HG03066 (cell line): Measurements from ENCODE around the gene MAGI2.

Source experiments
- ATAC-seq: cut with Tn5 transposase; IDR thresholded peaks from one replicate; pipeline ENCODE4 v1.9.1; 2021; ENCODE audit warnings: low read depth; ENCODE audit not compliant: unreplicated experiment

MAGI2 gene

DNA sequence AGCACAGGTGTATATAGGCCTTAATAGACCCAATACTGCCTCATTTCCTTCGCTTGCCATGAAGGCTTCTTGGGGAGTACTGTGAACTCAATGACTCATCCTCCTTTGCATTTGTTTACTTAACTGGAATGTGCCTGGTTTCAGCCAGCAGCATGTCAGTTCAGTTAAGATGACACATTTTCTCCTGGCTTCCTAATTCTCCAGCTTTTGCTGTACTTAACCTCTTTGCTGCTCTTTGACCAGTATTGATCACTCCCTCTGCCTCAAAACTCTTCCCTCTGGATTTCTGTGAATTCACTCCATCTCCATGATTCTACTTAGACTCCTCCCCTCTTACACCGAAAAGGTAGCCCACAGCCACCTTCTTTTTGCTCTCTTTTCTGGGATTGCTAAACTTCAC, 135.7 kb downstream of the MAGI2 start:
- no peak for ATAC-seq

DNA sequence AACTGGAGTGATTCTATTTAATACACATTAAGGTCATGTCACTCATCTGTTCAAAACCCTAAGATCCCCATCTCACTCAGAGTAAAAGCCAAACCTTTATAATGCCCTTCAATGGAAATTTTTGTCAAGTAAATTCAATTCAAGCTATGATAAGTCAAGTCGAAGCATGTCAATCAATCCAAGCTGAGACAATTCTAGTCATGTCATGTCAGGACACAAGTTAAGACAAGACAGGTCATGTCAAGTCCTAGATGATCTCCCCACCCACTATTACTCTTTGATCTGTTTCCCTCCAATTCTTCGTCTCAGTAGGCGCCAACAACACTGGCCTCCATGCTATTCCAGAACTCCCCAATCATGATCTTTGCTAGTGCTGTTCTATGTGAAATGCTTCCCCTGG, 141.4 kb downstream of the MAGI2 start:
- ATAC-seq = no peak

DNA sequence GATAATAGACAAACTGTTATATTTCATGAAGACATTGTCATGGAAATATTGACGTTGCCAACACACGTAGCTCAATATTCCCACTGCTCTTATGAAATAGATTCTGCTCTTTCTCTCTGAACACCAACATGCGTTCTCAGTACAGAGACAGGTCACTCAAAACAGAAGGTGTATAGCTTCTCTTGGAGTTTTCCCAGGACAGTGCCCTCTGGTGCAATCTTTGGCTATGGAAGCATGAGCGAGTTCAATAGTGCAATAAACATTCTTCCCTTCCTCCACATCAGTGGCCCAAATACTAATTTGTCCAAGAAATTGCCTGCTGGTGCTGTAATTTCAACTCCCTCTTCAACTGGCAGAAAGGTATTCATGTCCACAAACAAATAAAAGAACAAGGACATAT, 145.3 kb downstream of the MAGI2 start:
- no peak for ATAC-seq

- no peak for ATAC-seq
Observed at GRCh38 chr7:79307376-79307775, 146.1 kb downstream of the MAGI2 start.

DNA sequence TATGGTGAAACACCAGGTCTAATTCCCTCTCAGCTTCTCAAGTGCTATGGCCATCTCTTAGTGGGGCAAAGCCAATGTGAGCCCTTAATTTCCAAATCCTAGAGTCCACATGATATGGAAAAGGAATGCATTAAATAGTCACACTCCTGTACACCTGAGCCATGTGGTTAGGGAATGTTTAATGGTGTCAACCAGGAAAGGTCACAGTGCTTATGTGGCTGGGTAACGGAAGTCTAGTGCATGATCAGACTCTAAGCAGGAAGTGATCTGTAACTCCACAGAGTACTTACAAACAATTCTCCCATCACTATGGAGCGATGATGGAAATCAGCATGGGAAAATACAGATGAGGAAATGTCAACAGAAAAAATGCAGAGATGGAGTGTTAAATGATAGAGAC, 148.8 kb downstream of the MAGI2 start:
- ATAC-seq = no peak

- no peak for ATAC-seq
Observed at GRCh38 chr7:79302293-79302692, 151.2 kb downstream of the MAGI2 start.

DNA sequence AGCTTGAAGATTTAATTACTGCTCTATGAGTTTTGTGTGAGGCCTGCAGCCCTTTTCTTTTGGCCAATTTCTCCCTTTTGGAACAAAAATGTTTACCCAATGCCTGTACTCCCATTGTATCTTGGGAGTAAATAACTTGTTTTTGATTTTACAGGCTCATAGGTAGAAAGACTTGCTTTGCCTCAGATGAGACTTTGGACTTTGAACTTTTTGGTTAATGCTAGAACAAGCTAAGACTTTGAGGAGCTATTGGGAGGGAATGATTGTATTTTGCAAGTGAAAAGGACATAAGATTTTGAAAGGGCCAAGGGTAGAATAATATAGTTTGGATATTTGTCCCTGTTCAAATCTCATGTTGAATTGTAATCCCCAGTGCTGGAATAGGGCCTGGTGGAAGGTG, 152.0 kb downstream of the MAGI2 start:
- no peak for ATAC-seq

- no peak for ATAC-seq
Observed at GRCh38 chr7:79300573-79300972, 152.9 kb downstream of the MAGI2 start.

DNA sequence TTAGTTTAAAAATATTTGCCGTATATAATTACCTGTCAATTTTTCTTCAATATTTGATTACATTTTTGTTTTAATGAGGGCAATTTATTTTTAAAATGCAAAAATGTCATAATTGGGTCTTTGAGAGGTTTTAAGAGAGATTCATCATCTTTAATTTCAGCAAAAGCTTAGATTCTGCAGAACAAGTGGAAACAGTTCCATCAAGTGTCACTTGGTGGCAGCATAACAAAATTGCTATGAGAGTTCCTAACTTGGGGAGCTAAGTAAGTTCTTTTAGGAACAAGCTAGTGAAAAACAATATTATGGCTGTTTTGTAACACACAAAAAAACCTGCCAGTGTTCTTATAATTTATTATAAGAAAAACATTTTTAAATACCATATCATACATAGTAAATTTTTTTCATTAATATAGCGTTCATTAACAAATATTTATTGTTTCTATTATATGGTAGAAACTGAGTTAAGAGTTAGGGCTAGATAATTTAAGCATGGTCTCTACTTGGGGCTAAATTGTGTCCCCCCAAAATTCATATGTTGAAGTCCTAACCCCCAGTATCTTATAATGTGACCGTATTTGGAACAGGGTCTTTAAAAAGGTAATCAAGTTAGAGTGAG, 155.2 kb downstream of the MAGI2 start:
- no peak for ATAC-seq

GRCh38 chr7:79296553-79297320, 156.7 kb downstream of the MAGI2 start:
- ATAC-seq = no peak

DNA sequence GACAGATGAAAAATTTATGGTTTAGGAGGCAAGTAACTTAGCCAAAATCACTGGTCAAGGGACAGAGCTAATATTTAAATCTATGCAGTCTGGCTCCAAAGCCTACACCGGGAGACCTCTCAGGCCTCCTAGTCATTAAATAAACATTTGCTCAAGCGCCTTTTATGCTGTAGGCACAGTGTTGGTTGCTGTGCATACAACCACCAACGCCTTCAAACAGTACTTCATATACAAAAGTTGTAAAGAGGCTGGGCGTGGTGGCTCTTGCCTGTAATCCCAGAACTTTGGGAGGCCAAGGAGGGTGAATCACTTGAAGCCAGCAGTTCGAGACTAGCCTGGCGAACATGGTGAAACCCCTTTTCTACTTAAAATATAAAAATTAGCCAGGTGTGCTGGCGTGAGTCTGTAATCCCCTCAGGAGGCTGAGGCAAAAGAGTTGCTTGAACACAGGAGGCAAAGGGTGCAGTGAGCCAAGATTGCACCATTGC, 159.8 kb downstream of the MAGI2 start:
- ATAC-seq = no peak

DNA sequence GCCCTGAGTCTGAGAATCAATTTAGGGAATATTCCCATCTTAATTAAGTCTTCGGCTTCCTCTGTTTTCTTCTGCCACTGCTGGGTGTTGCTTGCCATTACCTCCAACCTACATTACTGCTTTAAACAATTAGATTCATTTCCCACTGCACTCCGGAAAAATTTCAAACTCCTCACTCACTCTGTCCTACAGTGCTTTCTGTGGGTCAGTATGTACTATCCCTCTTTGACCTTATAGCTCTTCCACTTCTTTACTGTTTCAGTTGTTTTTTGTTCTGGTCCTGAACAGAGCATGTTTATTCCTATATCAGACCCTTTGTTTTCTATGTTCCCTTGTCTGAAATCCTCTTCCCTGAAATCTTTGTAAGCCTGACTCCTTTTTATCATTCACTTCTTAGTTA, 160.6 kb downstream of the MAGI2 start:
- ATAC-seq = no peak

DNA sequence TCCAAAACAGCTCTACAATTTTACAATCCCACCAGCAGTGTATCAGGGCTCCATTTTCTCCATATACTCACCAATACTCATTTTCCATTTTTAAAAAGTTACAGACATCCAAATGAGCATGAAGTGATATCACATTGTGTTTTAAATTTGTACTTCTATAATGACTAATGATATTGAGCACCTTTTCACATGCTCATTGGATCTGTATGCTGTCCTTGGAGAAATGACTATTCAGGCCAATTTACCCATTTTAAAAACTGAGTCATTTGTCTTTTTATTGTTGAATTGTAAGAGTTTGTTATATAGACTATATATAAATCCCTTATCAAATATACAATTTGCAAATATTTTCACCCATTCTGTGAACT, 162.0 kb downstream of the MAGI2 start:
- ATAC-seq = no peak

DNA sequence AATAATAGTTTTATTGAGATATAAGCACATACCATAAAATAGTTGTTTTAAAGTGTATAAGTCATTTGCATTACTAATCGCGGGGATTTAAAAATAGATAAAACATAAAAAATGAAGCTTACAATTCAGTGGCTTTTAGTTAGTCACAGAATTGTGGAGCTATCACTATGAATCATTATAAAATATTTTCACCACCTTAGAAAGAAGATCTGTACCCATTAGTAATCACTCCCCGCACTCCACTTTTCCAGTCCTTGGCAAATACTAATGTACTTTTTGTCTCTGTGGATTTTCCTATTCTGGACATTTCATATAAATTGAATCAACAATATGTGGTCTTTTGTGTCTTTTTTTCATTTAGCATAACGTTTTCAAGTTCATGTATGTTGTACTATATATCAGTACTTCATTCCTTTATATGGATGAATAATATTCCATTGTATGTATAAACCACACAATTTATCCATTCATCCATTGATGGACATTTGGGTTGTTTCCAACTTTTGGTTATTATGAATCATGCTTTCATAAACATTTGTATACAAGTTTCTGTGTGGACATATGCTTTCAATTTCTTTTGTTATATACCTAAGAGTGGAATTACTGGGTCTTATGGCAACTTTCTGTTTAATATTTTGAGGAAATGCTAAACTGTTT, 162.5 kb downstream of the MAGI2 start:
- ATAC-seq = no peak

DNA sequence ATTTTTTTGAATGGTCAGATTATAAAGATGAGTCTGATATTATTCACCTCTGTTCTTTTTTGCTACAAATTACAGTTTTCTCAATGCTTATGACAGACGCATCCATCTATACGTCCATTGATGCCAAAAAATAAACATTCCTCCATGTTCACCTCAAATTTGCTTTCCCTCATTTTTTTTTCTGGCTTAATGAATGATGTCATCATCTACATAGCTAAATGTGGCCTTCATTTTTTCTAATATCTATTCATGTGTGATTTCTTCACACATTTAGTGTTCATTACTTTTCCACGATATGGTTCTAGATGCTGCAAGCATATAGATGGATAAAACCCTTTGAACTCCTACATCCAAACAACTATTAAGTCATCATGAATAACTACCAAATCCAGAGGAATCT, 163.1 kb downstream of the MAGI2 start:
- ATAC-seq = no peak

- ATAC-seq = no peak
Observed at GRCh38 chr7:79288655-79289054, 164.8 kb downstream of the MAGI2 start.

GRCh38 chr7:79287981-79288380, 165.5 kb downstream of the MAGI2 start:
- no peak for ATAC-seq

- ATAC-seq = no peak
Observed at GRCh38 chr7:79286181-79286580, 167.3 kb downstream of the MAGI2 start.

GRCh38 chr7:79285756-79286155, 167.7 kb downstream of the MAGI2 start:
- ATAC-seq = no peak

- no peak for ATAC-seq
Observed at GRCh38 chr7:79284211-79284610, 169.3 kb downstream of the MAGI2 start.

- ATAC-seq = no peak
Observed at GRCh38 chr7:79282882-79283602, 170.4 kb downstream of the MAGI2 start.
